Testis (tissue), 2 donors: ENCODE measurements around the gene ERN2.
"Not testable (repeated sequence)": the region's sequence is repeated elsewhere in the genome, so short reads cannot be mapped to it uniquely, and the experiment has no call there.

Experiments used
- POLR2A ChIP-seq: fragments of 450-650 bp; IDR thresholded peaks from one replicate; pipeline ENCODE4 v1.6.1; 2017; ENCODE audit warnings: antibody characterized with exemption, mild to moderate bottlenecking, moderate library complexity
- TF ChIP-seq, protein P1 (sequence below), 3 experiments: fragments of 450-650 bp in 2 of 3; fragments of 200-600 bp in 1 of 3; sonication (generic) in 1 of 3; IDR thresholded peaks; one replicate each; pipeline ENCODE4 v1.5.1; 2016 to 2019; ENCODE audit warnings: antibody characterized with exemption in 3 of 3, mild to moderate bottlenecking in 2 of 3, moderate library complexity in 1 of 3

- TF ChIP-seq, protein P1, sequence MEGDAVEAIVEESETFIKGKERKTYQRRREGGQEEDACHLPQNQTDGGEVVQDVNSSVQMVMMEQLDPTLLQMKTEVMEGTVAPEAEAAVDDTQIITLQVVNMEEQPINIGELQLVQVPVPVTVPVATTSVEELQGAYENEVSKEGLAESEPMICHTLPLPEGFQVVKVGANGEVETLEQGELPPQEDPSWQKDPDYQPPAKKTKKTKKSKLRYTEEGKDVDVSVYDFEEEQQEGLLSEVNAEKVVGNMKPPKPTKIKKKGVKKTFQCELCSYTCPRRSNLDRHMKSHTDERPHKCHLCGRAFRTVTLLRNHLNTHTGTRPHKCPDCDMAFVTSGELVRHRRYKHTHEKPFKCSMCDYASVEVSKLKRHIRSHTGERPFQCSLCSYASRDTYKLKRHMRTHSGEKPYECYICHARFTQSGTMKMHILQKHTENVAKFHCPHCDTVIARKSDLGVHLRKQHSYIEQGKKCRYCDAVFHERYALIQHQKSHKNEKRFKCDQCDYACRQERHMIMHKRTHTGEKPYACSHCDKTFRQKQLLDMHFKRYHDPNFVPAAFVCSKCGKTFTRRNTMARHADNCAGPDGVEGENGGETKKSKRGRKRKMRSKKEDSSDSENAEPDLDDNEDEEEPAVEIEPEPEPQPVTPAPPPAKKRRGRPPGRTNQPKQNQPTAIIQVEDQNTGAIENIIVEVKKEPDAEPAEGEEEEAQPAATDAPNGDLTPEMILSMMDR (IDR thresholded peaks at IDR 0.05), result not testable (repeated sequence)
- TF ChIP-seq POLR2A, result not testable (repeated sequence)
Observed at GRCh38 chr16:23751053-23751452, 38.0 kb upstream of the ERN2 start.
